GM08714 (cell line): ENCODE results near the gene ZNF275.
A peak's percentile ranks its signal among the peaks of the same experiment; 100 is the strongest.

Experiments used
- H3K4me3 ChIP-seq: fragments of 200-500 bp; sonication (Bioruptor generic); 2 replicates; pipeline ENCODE4 v1.5.1; 2014; ENCODE audit warnings: mild to moderate bottlenecking, low read length, inconsistent platforms
- ZNF274 ChIP-seq: IDR thresholded peaks from 2 replicates; pipeline ENCODE4 v1.6.1; 2012; ENCODE audit warnings: mild to moderate bottlenecking, low read depth, low read length

ZNF275 gene

DNA sequence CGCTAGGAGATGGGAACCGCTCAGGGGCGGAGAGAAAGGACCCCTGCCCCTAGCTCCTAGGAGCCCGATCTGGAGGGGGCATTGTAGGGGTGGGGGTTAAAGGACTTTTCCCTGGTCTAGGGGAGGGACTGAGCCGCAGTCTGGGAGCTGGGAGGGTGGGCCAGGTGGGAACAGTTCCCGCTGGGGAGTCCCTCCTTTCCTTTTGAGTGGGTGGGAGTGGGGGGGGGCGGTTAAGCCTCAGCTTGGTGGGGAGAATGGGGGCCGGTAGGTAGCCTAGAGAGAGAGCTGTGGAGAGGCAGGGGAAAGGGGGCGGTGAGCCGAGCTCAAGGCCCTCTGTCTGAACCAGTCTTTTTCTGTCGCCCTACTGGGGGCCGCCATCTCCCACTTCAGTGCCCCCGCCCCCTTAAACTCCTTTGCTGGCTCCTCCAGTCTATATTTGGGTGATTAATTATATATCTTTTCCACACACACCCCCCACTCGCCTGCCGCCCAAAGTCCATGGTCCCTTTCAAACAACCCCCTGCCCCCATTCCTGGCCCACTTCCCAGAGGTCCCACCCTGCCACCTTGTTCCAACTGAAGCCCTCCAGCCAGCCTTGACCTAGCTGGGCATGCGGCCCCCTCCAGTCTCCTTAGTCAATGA lies 822 bp downstream of the ZNF275 start:
- H3K4me3 ChIP-seq = peak overlapping the region; percentile 79
- TF ChIP-seq ZNF274 = no peak

DNA sequence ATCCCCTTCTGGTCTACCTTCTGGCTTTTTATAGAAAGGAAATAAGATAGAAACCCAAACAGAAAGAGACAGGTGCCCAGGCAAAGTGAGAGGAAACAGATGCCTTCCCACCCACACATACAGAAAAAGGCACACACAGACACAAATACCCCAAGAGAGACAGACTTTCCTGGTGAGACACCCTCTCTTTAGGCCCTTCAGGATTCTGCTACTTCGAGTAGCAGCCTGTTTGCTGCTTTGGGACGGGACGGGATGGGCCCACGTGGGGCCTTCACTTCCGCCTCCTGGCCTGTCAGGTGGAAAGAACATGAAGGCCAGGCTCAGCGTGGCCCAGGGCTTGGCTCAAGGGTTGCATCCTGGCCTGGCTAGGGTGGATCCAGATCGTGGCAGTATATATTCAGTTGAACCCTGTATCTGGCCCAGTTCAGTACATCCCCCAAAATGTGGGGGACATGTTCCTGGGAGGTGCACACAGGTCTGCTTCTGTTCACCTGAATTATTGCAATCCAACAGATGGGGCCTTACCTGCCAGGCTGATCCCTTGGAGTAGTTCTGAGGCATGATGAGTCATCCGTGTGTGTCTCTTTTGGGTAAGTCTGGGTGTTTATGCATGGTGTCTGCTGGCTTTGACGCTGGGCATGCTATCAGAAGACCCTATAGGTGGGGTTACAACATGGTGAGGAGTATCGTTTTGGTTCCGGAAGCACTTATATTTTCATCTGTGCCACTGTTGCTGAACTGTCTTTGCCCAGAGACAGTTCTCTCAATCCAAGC lies 2.4 kb downstream of the ZNF275 start:
- TF ChIP-seq ZNF274 = no peak
- H3K4me3 ChIP-seq = peak overlapping the region; percentile 11; the same call in 1 of the 2 replicates

DNA sequence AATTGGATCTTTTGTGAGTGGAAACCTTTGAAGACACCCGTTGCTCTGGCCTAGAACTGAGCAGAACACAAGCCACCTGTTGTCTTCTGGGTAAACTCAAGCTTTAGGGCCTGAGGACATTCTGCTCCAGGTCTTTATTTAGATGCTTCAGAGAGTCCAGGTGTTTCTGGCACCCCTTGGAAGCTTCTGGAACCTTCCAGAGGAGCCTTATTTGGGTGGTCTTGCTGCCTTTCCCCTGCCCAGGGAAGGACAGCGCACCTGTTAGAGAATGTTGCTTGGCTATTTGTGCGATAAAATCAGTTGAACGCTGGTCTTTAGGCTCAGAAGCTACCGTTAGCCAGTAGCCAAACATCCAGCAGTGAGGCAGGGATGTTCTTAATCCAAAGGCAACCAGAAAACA lies 3.0 kb downstream of the ZNF275 start:
- no peak overlapping the region for H3K4me3 ChIP-seq
- TF ChIP-seq ZNF274 = no peak

DNA sequence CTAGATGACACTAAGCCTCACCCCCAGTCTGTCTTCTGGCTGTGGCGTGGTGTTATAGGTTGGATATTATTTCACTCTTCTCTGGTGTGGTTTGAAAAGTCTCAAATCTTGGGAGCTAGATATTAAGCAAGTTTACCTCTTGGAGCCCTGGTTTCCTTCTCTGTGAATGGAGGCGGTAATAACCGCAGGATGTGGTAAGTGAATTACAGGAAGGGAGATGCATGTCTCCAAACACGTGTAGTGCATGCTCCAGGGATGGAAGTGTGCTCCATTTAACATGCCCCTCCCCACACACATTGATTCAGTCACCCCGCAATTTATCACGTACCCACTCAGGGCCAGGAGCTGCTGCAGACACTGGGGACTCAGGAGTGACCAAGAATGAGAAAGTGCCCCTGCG lies 4.9 kb downstream of the ZNF275 start:
- H3K4me3 ChIP-seq = no peak overlapping the region
- no peak for TF ChIP-seq ZNF274

DNA sequence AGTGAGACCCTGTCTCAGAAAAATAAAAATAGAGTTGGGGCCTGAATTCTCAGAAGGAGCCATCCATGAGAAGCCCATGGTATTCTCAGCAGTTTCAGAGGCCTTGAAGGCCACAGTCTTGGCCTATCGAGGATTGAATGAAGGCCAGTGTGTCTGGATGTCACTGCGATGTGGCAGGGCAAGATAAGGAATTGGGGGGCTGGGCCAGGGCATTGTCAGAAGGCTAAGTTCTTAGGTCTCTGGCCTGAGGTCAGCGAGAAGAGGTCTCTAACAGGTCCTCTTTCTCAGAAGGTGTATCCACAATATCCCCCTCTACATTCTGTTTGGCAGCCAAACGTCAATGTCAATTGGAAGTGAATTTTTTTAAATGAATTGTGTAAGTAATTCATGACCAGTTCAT lies 5.7 kb downstream of the ZNF275 start:
- no peak for TF ChIP-seq ZNF274
- no peak overlapping the region for H3K4me3 ChIP-seq

DNA sequence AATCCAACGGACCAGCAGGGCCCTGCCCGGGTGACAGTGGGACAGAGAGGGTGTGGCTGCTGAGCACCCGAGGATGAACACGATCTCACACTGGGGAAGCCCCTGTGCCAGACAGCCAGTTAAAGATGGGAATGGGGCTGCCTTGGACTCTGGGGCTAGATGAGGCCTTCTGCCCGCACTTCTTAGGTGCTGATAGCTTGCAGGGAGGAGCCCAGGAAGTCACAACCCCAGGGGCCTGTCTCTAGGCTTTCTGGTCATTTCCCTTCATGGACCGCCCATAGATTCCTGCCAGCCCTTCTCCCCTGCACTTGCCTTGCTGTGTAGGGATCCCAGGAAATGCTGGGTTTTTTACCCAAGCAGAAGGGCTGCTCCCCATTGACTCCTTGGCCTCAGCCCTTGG lies 6.2 kb downstream of the ZNF275 start:
- no peak for TF ChIP-seq ZNF274
- no peak overlapping the region for H3K4me3 ChIP-seq

DNA sequence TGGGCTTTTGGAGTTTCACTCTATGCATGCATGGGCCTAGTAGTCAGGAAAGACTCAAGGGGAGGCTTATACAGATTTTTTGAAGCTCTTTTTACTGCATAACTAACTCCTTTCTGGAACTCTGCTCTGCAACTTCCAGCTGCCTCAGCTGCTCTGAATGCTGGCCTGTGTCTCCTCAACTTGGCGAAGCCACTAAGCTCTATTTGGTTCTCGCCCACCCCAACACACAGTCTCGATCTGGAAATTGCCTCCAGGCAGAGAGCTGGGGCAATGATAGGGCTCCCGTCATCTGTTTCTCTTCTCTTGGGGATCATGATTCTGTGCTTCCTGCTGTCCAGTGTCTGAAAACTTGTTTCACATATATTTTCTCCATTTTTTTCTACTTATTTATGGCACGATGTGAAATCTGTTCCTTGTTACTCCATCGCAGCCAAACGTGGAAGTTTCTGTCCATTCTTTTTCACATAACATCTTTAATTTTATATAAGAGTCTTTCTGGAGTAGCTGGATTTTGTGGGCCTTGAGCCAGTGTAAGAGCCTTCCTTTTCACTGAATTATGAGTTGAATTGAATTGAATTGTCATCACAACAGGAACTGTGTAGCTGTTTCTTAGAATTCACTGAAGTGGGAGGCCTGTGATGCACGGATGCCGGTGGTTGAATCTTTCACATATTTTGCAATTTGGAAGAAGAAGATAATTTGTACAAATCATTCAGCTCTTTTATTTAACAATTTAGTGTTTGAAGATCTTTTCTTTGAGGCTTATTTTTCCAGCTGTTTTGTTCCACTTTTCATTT lies 9.0 kb downstream of the ZNF275 start:
- TF ChIP-seq ZNF274 = no peak
- no peak overlapping the region for H3K4me3 ChIP-seq

DNA sequence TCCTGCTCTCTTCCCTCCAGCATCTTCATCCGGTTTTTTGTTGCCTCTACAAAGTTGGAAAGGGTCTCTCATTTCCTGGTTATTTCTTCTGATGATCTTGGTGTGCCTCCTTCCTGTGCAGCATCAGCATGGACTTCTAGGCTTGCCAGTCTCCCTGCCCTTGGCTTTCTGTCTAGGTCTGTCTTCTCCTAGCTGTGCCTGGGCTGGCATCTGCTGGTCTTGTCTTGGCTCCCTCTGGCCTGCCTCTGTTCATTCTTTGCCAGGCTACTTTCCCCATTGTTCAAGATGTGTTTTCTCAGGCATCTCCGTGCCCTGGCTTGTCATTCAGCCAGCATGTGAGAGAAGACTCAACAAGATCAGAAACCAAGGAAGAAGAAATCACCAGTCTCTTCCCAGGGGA lies 9.7 kb downstream of the ZNF275 start:
- no peak for TF ChIP-seq ZNF274
- H3K4me3 ChIP-seq = no peak overlapping the region

DNA sequence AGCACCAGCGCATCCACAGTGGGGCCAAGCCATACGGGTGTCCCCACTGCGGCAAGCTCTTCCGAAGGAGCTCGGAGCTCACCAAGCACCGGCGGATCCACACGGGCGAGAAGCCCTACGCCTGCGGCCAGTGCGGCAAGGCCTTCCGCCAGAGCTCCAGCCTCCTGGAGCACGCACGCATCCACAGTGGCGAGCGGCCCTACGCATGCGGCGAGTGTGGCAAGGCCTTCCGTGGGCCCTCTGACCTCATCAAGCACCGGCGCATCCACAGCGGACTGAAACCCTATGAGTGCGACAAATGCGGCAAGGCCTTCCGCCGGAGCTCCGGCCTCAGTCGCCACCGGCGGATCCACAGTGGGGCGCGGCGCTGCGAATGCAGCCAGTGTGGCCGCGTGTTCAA lies 13.6 kb downstream of the ZNF275 start:
- TF ChIP-seq ZNF274 = no peak
- no peak overlapping the region for H3K4me3 ChIP-seq

DNA sequence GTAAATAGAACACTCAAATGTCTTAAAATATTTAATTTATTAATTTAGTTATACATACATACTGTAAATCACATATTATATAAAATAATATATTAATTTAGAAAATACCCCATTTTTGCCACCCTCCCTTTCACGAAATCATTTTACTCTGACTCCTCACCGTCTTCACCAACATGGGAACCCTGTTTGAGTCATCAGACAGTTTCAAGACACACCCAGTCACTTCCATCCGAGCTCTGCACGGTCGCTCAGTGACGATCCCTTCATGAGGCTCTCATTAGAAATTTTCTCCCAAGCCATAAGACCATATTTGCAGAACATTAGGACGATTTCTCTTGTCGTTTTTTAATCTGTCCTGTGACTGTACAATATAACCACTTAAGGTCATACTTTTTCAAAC lies 14.5 kb downstream of the ZNF275 start:
- TF ChIP-seq ZNF274 = no peak
- H3K4me3 ChIP-seq = no peak overlapping the region

DNA sequence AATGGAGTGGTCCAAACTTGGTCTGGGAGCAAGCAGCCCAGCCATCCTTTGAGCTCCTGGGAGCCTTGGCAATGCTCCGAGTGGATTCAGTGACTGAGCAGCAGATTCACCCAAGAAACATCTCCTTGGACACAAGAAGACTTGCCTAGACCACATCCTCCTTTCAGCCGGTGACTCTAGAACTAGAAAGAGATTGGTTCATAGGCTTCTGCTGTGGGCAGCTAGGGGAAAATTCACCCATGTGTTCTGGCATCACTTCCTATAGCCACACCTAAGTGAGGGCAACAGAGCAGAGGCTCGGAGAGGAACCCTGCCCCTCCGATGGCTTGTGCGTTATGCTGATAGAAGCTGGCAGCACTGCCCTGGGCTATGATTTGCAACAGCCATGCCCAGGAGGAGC lies 16.0 kb downstream of the ZNF275 start:
- H3K4me3 ChIP-seq = no peak overlapping the region
- no peak for TF ChIP-seq ZNF274

DNA sequence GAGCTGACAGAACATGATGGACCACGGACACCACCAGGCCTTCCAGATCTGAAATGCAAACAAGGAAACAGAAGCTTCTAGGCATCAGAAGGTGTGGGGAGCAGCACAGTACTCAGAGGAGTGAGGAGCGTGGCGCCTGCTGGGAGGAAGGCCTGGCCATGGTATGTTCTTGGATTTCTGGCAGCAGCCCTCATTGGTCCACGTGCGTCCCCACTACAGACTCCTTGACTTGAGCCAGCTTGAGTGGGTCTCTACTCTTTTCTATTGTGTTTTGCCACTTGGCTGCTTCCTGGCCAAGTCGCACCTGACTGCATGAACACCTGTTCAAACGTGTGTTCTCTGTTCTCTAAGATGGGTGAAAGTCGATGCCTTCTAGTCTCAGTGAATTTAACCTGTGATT lies 18.0 kb downstream of the ZNF275 start:
- TF ChIP-seq ZNF274 = no peak

DNA sequence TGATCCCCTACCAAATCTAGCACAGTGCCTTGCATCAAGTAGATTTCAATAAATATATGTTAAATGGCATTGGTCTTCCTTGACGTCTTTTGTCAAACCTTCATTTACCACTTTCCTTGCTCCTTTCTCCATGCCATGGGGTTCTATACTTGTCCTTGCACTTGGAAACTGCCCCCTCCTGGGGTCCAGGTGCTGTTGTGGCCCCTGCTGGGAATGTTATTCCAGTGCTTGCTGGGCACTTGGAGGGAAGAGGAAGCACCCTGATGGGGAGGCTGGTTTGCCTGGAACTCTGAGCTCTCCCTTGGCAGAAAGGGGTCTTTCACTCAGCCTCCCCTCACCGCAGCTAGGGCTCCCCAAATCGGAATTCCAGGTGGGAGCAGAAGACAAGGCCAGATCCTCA lies 18.9 kb downstream of the ZNF275 start:
- no peak for TF ChIP-seq ZNF274

More for the DNA sequence above, 18.0 kb downstream of the ZNF275 start:
- H3K4me3 ChIP-seq = no peak overlapping the region

DNA sequence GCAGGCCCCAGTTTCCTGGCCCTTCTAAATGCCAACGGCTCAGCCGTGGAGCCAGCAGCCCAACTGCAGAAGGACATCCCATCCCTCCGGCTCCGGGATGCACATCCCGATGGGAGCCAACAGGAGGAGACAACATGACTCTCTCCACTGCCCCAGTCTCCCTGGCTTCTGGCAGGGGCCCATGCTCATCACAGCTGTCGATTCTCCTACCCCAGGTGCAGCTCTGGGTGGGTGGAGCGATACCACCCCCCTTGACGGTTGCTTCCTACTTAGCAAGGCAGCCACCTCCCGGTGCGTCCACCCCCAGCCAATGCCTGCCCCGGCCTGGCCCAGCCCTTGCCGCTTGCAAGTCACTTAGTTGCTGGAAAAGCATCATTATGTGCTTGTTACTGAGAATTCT lies 19.5 kb downstream of the ZNF275 start:
- H3K4me3 ChIP-seq = no peak overlapping the region
- no peak for TF ChIP-seq ZNF274

More for the DNA sequence above, 18.9 kb downstream of the ZNF275 start:
- no peak overlapping the region for H3K4me3 ChIP-seq

DNA sequence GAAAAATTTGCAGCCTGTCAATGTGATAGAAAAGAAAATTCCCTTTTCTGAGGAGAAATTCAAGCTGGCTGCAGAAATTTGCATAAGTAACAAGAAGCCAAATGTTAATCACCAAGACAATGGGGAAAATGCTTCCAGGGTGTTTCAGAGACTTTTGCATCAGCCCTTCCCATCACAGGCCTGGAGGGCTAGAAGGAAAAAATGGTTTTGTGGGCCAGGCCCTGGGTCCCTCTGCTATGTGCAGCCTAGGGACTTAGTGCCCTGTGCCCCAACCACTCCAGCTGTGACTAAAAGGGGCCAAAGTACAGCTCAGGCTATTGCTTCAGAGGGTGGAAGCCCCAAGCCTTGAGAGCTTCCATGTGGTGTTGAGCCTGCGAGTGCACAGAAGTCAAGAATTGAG lies 23.9 kb downstream of the ZNF275 start:
- no peak overlapping the region for H3K4me3 ChIP-seq
- no peak for TF ChIP-seq ZNF274
